ENCODE data around the gene MUC2. TPM values are rescaled to one million over a fixed set of nuclear protein-coding genes. Genes with fewer than 3 reads are reported as not detected.

The MUC2 gene
- polyA plus RNA-seq, 3 donors, result 0.03 to 0.21 (median 0.17) TPM

DNA sequence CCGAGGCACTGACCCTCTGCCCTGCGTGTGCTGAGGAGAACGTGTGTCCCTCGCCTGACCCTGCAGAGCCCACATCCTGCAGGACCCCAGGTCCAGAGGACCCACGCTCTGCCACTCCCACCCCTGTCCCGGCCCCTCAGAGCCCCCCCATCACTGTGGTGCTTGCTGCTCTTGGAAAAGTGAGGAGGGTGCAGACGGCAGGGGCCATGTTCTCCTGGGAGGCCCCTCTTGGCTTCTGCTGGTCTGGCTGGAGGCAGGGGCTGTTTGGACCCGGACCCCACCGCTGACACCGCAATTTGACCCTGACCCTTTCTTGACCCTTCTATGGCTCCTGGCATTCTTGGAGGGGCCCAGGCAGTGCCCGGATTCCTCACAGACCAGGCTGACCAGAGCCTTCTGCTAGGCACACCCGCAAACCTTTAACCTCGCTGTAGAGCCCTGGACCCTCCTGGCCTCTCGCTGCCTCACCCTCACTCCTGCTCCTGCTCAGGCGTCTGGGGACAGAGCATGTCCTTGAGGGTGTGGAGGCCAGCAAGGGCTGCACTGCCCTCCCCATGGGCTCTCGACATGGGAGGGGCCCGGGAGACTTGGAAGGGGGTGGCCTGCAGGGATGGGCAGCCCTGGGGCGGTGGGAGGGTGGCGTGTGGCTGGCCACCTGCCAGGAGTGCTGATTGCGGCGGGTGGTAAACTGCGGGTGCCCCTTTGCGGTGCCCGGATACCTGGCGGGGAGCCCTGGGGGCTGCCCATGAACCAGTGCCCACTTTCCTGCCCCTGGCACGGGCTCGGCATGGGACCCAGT is 46.1 kb downstream of the MUC2 start:
- DNase-seq, result no peak

GRCh38 chr11:1121331-1121812 is 46.7 kb downstream of the MUC2 start:
- no peak for DNase-seq

GRCh38 chr11:1121813-1122663 is 47.4 kb downstream of the MUC2 start:
- no peak for DNase-seq

DNA sequence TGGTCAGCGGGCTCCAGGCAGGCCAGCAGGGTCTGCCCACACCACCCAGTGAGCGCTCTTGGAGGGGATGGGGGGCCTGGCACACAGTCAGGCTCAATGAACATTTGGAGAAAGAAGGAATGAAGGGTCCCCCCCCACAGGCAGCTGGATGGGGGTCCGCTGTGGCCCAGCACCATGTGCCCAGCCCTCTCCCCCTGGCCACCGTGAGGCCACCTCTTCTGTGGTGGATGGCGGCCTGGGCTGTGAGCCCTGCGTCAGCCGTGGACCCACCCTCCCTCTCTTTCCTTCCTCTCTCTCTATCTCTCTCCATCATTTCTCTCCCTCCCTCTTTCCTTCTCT is 48.0 kb downstream of the MUC2 start:
- no peak for DNase-seq

DNA sequence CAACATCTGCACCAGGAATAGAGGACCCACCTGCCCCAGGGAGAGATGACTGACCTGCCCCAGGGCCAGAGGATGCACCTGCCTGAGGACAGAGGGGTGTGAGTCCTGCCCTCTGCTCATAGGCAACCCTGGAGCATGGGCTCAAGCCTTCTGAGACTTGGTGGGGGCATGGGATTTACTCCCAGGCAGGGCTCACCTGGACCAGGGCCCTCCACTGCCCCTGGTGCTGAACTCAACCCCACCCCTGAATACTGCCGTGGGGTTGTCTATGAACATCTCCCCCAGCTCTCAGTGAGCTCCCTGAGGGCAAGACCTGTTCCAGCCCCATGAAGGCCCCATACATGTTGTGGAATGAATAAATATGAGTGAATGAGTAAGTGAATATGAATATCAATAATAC is 49.3 kb downstream of the MUC2 start:
- DNase-seq, result no peak

Other genes starting within 250 kb of the MUC2 start
- gene CRACR2B, start 247.0 kb upstream of the MUC2 start, polyA plus RNA-seq (ENCODE audit: insufficient read length in 3 of 3), result 10 to 100 TPM; 16.7 to 21.7 (median 20.0) TPM
- 100 to 1,000 TPM; 207 to 225 (median 220) TPM for gene CD151, start 241.9 kb upstream of the MUC2 start, polyA plus RNA-seq (ENCODE audit: insufficient read length in 3 of 3)
- 100 to 1,000 TPM; 106 to 132 (median 125) TPM for gene POLR2L, start 232.3 kb upstream of the MUC2 start, polyA plus RNA-seq (ENCODE audit: insufficient read length in 3 of 3)
- gene TSPAN4, start 232.0 kb upstream of the MUC2 start, polyA plus RNA-seq (ENCODE audit: insufficient read length in 3 of 3), result 10 to 100 TPM; 76.0 to 92.3 (median 85.2) TPM
- 100 to 1,000 TPM; 113 to 125 (median 114) TPM for gene CHID1, start 164.1 kb upstream of the MUC2 start, polyA plus RNA-seq (ENCODE audit: insufficient read length in 3 of 3)
- gene AP2A2, start 149.0 kb upstream of the MUC2 start, polyA plus RNA-seq (ENCODE audit: insufficient read length in 3 of 3), result 100 to 1,000 TPM in 2 of 3 donors, 10 to 100 TPM in 1; 99.5 to 126 (median 117) TPM
- gene MUC6, start 38.2 kb upstream of the MUC2 start, polyA plus RNA-seq (ENCODE audit: insufficient read length in 3 of 3), result 10 to 100 TPM; 25.6 to 35.8 (median 26.2) TPM
- under 1 TPM in 2 of 3 donors, not detected in 1; 0.01 TPM for gene MUC5AC, start 83.1 kb downstream of the MUC2 start, polyA plus RNA-seq (ENCODE audit: insufficient read length in 3 of 3)
- gene MUC5B, start 148.2 kb downstream of the MUC2 start, polyA plus RNA-seq (ENCODE audit: insufficient read length in 3 of 3), result under 1 TPM; 0.01 to 0.22 (median 0.18) TPM
- gene TOLLIP, start 234.8 kb downstream of the MUC2 start, polyA plus RNA-seq (ENCODE audit: insufficient read length in 3 of 3), result 10 to 100 TPM; 42.2 to 52.5 (median 50.5) TPM